A549 (cell line): ENCODE data around the gene MAL. TPM values are rescaled to one million over a fixed set of nuclear protein-coding genes. Genes with fewer than 3 reads are reported as not detected.

Experiments
- ATAC-seq, 2 experiments: fragments of 200-7000 bp in 1 of 2; fragments of >200 bp in 1 of 2; cut with Nextera tagmentation in 1 of 2; cut with Tn5 transposase in 1 of 2; 3 replicates each; pipeline versions ENCODE4 v1.8.0 to v1.9.1; 2018 to 2020; ENCODE audit warnings: mild to moderate bottlenecking in 1 of 2, moderate library complexity in 1 of 2
- CTCF ChIA-PET: fragments of 300-600 bp; sonication (Branson Sonifier 250); formaldehyde crosslinking; extraction: SDS; loops from one replicate; lab custom pipeline; 2021; ENCODE audit warnings: antibody characterized with exemption, inconsistent platforms; lab: Yijun Ruan, JAX
- POLR2A ChIA-PET: fragments of 350-600 bp; formaldehyde crosslinking; extraction: SDS; loops from one replicate; lab custom pipeline; 2021; ENCODE audit warnings: antibody characterized with exemption, inconsistent platforms; lab: Yijun Ruan, JAX
- DNase-seq, 2 experiments: peaks; one replicate each; pipeline versions ENCODE4 v3.0.0 to v3.0.0-alpha.2; 2011 to 2016; ENCODE audit warnings: low read depth in 1 of 2, low spot score in 1 of 2
- FAIRE-seq: peaks from 2 replicates; lab custom pipeline; 2011; peaks lifted over from hg19 to GRCh38; lab: Jason Lieb, UNC
- H3K27ac ChIP-seq, 2 experiments: fragments of >200 bp; sonication (Bioruptor Twin); formaldehyde crosslinking; 3 replicates each; pipeline ENCODE4 v1.5.1; 2016 to 2017
- H3K4me1 ChIP-seq: fragments of >200 bp; sonication (Bioruptor Twin); formaldehyde crosslinking; 3 replicates; pipeline ENCODE4 v1.6.1; 2016
- H3K4me2 ChIP-seq: fragments of >200 bp; sonication (Bioruptor Twin); formaldehyde crosslinking; 3 replicates; pipeline ENCODE4 v1.6.1; 2016
- H3K4me3 ChIP-seq: fragments of >200 bp; sonication (Bioruptor Twin); formaldehyde crosslinking; 3 replicates; pipeline ENCODE4 v1.5.1; 2016
- H3K9me3 ChIP-seq: fragments of >200 bp; sonication (Bioruptor Twin); formaldehyde crosslinking; 3 replicates; pipeline ENCODE4 v1.6.1; 2016
- ATOH8 ChIP-seq: fragments of 250-450 bp; sonication (Bioruptor Pico); IDR thresholded peaks from 2 replicates; pipeline ENCODE4 v1.5.0; 2020; ENCODE audit warnings: low read depth, mild to moderate bottlenecking, moderate library complexity
- BCL3 ChIP-seq: fragments of >200 bp; sonication (Bioruptor Twin); formaldehyde crosslinking; IDR thresholded peaks from 3 replicates; pipeline ENCODE4 v1.6.1; 2016
- CHD4 ChIP-seq: fragments of 200-600 bp; sonication (generic); IDR thresholded peaks from 2 replicates; pipeline ENCODE4 v1.6.1; 2016; ENCODE audit warnings: antibody characterized with exemption, mild to moderate bottlenecking, borderline replicate concordance
- EP300 ChIP-seq, 2 experiments: fragments of >200 bp; sonication (Bioruptor Twin); formaldehyde crosslinking; IDR thresholded peaks; 2 replicates in 1 of 2; 3 replicates in 1 of 2; pipeline ENCODE4 v1.6.1; 2016 to 2017
- FOSB ChIP-seq: fragments of 250-450 bp; sonication (Bioruptor Pico); IDR thresholded peaks from 2 replicates; pipeline ENCODE4 v1.5.0; 2020; ENCODE audit warnings: mild to moderate bottlenecking, moderate library complexity
- FOSL2 ChIP-seq, 2 experiments: fragments of 450-650 bp in 1 of 2; fragments of >200 bp in 1 of 2; sonication (Bioruptor Twin) in 1 of 2; formaldehyde crosslinking; IDR thresholded peaks; 2 replicates each; pipeline versions ENCODE4 v1.5.0 to v1.6.1; 2016 to 2020; ENCODE audit warnings: mild to moderate bottlenecking in 1 of 2, moderate library complexity in 1 of 2
- FOXS1 ChIP-seq: fragments of 250-450 bp; sonication (Bioruptor Pico); IDR thresholded peaks from 2 replicates; pipeline ENCODE4 v1.5.0; 2020; ENCODE audit warnings: mild to moderate bottlenecking, moderate library complexity
- HES2 ChIP-seq: fragments of >200 bp; sonication (Bioruptor Twin); formaldehyde crosslinking; IDR thresholded peaks from 2 replicates; pipeline ENCODE4 v1.6.1; 2016
- HOXA7 ChIP-seq: fragments of 250-450 bp; sonication (Bioruptor Pico); IDR thresholded peaks from 2 replicates; pipeline ENCODE4 v1.5.0; 2020; ENCODE audit warnings: mild to moderate bottlenecking, moderate library complexity
- HOXB13 ChIP-seq: fragments of 250-450 bp; sonication (Bioruptor Pico); IDR thresholded peaks from 2 replicates; pipeline ENCODE4 v1.5.0; 2020; ENCODE audit warnings: low read depth, mild to moderate bottlenecking, moderate library complexity
- JUN ChIP-seq, 2 experiments: fragments of >200 bp; sonication (Bioruptor Twin); formaldehyde crosslinking; IDR thresholded peaks; 2 replicates in 1 of 2; 3 replicates in 1 of 2; pipeline ENCODE4 v1.6.1; 2016 to 2017
- KDM1A ChIP-seq: fragments of 200-600 bp; sonication (generic); IDR thresholded peaks from 2 replicates; pipeline ENCODE4 v1.6.1; 2016; ENCODE audit warnings: low read depth, mild to moderate bottlenecking
- KDM5A ChIP-seq: fragments of 200-600 bp; sonication (generic); IDR thresholded peaks from 2 replicates; pipeline ENCODE4 v1.6.1; 2016; ENCODE audit warnings: antibody characterized with exemption, mild to moderate bottlenecking
- MAZ ChIP-seq: fragments of 150-350 bp; IDR thresholded peaks from 2 replicates; pipeline ENCODE4 v1.6.1; 2014; ENCODE audit warnings: antibody characterized with exemption, low read depth, low read length, borderline replicate concordance
- MYC ChIP-seq: IDR thresholded peaks from 2 replicates; pipeline ENCODE4 v1.6.1; 2012; ENCODE audit warnings: mild to moderate bottlenecking, inconsistent platforms, low read length, improper control_type of control experiment, borderline replicate concordance
- NPAS2 ChIP-seq: fragments of 250-450 bp; sonication (Bioruptor Pico); IDR thresholded peaks from 2 replicates; pipeline ENCODE4 v1.8.0; 2022; ENCODE audit warnings: mild to moderate bottlenecking, moderate library complexity, borderline replicate concordance
- POLR2A ChIP-seq: IDR thresholded peaks from 2 replicates; pipeline ENCODE4 v1.6.1; 2012; ENCODE audit warnings: mild to moderate bottlenecking, low read length
- RNF2 ChIP-seq: fragments of 200-600 bp; sonication (generic); IDR thresholded peaks from 2 replicates; pipeline ENCODE4 v1.6.1; 2016; ENCODE audit warnings: low read depth, mild to moderate bottlenecking, antibody characterized with exemption, moderate library complexity, borderline replicate concordance
- SMC3 ChIP-seq: fragments of >200 bp; sonication (Bioruptor Twin); formaldehyde crosslinking; IDR thresholded peaks from 3 replicates; pipeline ENCODE4 v1.6.1; 2018; ENCODE audit warnings: inconsistent platforms
- SREBF2 ChIP-seq: fragments of 450-650 bp; IDR thresholded peaks from 2 replicates; pipeline ENCODE4 v1.6.1; 2014; ENCODE audit warnings: mild to moderate bottlenecking, moderate library complexity
- ZC3H11A ChIP-seq: fragments of 450-650 bp; IDR thresholded peaks from 2 replicates; pipeline ENCODE4 v1.6.1; 2014; ENCODE audit warnings: antibody characterized with exemption, mild to moderate bottlenecking
- ZFP36 ChIP-seq: fragments of 450-650 bp; IDR thresholded peaks from 2 replicates; pipeline ENCODE4 v1.6.1; 2014; ENCODE audit warnings: borderline replicate concordance; ENCODE audit not compliant: partially characterized antibody
- WGBS: methylation state at CpG from one replicate; pipeline ENCODE4 v1.1.6; 2017; ENCODE audit errors: missing lambda C conversion rate; 5-methylcytosine and 5-hydroxymethylcytosine counted together
- polyA plus RNA-seq, 4 experiments: library from polyadenylated mRNA; depleted of rRNA in 3 of 4; stranded (reverse); fragments of >200 nt; fragmentation: RNase III in 1 of 4; extraction: RNeasy Plus Mini Kit Qiagen cat#74134 plus additional on column Dnase treatment in 1 of 4; gene quantifications; 2 replicates in 3 of 4; 3 replicates in 1 of 4; pipeline ENCODE4 v1.2.3, GENCODE V29; 2011 to 2017

The MAL gene
- polyA plus RNA-seq, 2 of the 4 experiments (the other 2 are of a cell fraction) = not detected

GRCh38 chr2:95082477-95082876, 57.0 kb downstream of the MAL start:
- peaks cover under 1% of the 10 kb centered on the region; the same call in 1 of the 3 replicates for H3K4me1 ChIP-seq
- no peak for TF ChIP-seq HOXB13
- TF ChIP-seq POLR2A = no peak
- no peak for ATAC-seq
- no peak for DNase-seq
- no peak for FAIRE-seq
- ChIA-PET POLR2A (no interaction called here), CTCF (interaction anchor here (0.6 to 2.6 kb wide), 4 partner anchors 9 to 1394 kb away, joined by 3 to 14 read pairs (median 4); no protein-coding TSS in a partner anchor)
- H3K27ac ChIP-seq = no peak overlapping the region
- 91% methylated on average over 2 of the region's 2 CpGs for WGBS
- no peak overlapping the region for H3K4me2 ChIP-seq
- no peak overlapping the region for H3K4me3 ChIP-seq
- H3K9me3 ChIP-seq = peaks cover 6% of the 10 kb centered on the region; the same call in 1 of the 3 replicates

DNA sequence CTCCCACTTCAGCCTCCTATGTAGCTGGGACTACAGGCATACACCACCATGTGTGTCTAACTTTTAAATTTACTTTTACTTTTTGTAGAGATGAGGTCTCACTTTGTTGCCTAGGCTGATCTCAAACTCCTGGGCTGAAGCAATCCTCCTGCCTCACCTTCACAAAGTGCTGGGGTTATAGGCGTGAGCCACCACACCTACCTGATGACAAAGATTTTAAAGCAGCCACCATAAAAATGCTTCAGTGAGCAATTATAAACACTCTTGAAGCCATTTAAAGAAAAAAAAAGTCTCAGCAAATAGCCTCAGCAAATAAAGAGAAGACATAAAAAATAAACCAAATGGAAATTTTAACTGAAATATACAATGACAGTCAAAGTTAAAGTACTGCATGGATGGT, 60.5 kb downstream of the MAL start:
- WGBS = 93% methylated on average over 1 of the region's 1 CpG
- TF ChIP-seq KDM1A (no peak), BCL3 (no peak), CHD4 (no peak), KDM5A (no peak), HOXA7 (CRISPR knock-in tag) (no peak), RNF2 (no peak), FOXS1 (CRISPR knock-in tag) (no peak), ZC3H11A (no peak), SREBF2 (no peak), SMC3 (no peak), ATOH8 (CRISPR knock-in tag) (no peak), EP300 (IDR thresholded peaks at IDR 0.05) (no peak)
- TF ChIP-seq, all 56 proteins: peak for 0
- no peak for FAIRE-seq
- Histone ChIP-seq H3K27ac (no peak overlapping the region), H3K4me3 (no peak overlapping the region), H3K4me1 (no peaks in the 10 kb centered on the region), H3K9me3 (peaks cover 6% of the 10 kb centered on the region; the same call in 1 of the 3 replicates), H3K4me2 (no peak overlapping the region)
- POLR2A ChIA-PET = no interaction called here
- CTCF ChIA-PET = no interaction called here
- DNase-seq = no peak
- ATAC-seq = no peak

DNA sequence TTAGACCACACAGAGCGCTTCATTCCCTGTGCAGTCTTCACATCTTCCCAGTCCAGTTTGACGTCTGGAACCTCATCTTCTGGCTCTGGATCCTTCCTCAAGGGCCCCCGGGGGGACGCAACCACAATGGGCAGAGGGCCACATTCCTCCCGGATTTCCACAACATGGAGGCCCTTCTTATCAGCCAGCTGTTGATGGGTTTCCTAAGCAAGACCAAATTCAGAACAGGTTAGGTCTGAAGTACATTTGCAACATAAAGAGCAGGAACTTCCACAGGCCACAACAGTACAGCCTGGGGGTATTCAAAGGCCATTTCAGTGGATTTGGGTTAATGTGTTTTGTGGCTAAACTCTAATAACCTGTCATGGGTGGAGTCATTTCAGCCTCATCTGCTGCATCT, 61.9 kb downstream of the MAL start:
- ChIA-PET CTCF (interaction anchor here (1.3 kb wide), 1 partner anchor 8 kb away, joined by 3 read pairs; no protein-coding TSS in a partner anchor), POLR2A (no interaction called here)
- FAIRE-seq (no peak), DNase-seq (no peak), ATAC-seq (no peak)
- H3K27ac ChIP-seq = no peak overlapping the region
- TF ChIP-seq HES2 (no peak), ZFP36 (no peak), KDM5A (no peak), JUN (IDR thresholded peaks at IDR 0.05) (no peak), NPAS2 (CRISPR knock-in tag) (no peak), MAZ (no peak), FOSB (no peak), FOSL2 (IDR thresholded peaks at IDR 0.05) (no peak), FOSL2 (CRISPR knock-in tag; IDR thresholded peaks at IDR 0.05) (no peak), FOXS1 (CRISPR knock-in tag) (no peak), MYC (no peak)
- 96% methylated on average over 5 of the region's 5 CpGs for WGBS
- no peaks in the 10 kb centered on the region for H3K4me1 ChIP-seq
- H3K4me3 ChIP-seq = no peak overlapping the region
- no peak overlapping the region for H3K4me2 ChIP-seq
- H3K9me3 ChIP-seq = peaks cover 6% of the 10 kb centered on the region; the same call in 1 of the 3 replicates
